ENCODE data around the gene ACOT4.
"Not testable (repeated sequence)": the region's sequence is repeated elsewhere in the genome, so short reads cannot be mapped to it uniquely, and the experiment has no call there.

Gene ACOT4

GRCh38 chr14:73588695-73589094, 3.0 kb upstream of the ACOT4 start:
- no peak for TF ChIP-seq CTCF (IDR thresholded peaks at IDR 0.05; ENCODE audit: low read length, missing control alignments)
- H3K4me3 ChIP-seq (replicated peaks; ENCODE audit: low read depth, low read length) = no peak overlapping the region
- no peak for DNase-seq (ENCODE audit: low read depth)

- TF ChIP-seq CTCF (IDR thresholded peaks at IDR 0.05; ENCODE audit: low read length, missing control alignments) = no peak
- no peak overlapping the region for H3K4me3 ChIP-seq (replicated peaks; ENCODE audit: low read depth, low read length)
- DNase-seq (ENCODE audit: low read depth) = no peak
Measured at GRCh38 chr14:73589116-73589515, 2.6 kb upstream of the ACOT4 start.

- DNase-seq (ENCODE audit: low read depth); H3K4me3 ChIP-seq (replicated peaks; ENCODE audit: low read depth, low read length): not testable (repeated sequence)
Measured at GRCh38 chr14:73590673-73591004, 1.0 kb upstream of the ACOT4 start.

GRCh38 chr14:73594491-73594890, 2.8 kb downstream of the ACOT4 start:
- no peak overlapping the region for H3K4me3 ChIP-seq (replicated peaks; ENCODE audit: low read depth, low read length)
- no peak for TF ChIP-seq CTCF (IDR thresholded peaks at IDR 0.05; ENCODE audit: low read length, missing control alignments)
- DNase-seq (ENCODE audit: low read depth) = no peak

- no peak for TF ChIP-seq CTCF (IDR thresholded peaks at IDR 0.05; ENCODE audit: low read length, missing control alignments)
- H3K4me3 ChIP-seq (replicated peaks; ENCODE audit: low read depth, low read length) = no peak overlapping the region
- DNase-seq (ENCODE audit: low read depth) = no peak
Measured at GRCh38 chr14:73599499-73599898, 7.8 kb downstream of the ACOT4 start.

GRCh38 chr14:73602994-73603393, 11.3 kb downstream of the ACOT4 start:
- no peak for TF ChIP-seq CTCF (IDR thresholded peaks at IDR 0.05; ENCODE audit: low read length, missing control alignments)
- H3K4me3 ChIP-seq (replicated peaks; ENCODE audit: low read depth, low read length) = no peak overlapping the region
- DNase-seq (ENCODE audit: low read depth) = no peak

GRCh38 chr14:73606271-73606670, 14.6 kb downstream of the ACOT4 start:
- TF ChIP-seq CTCF (IDR thresholded peaks at IDR 0.05; ENCODE audit: low read length, missing control alignments) = no peak
- H3K4me3 ChIP-seq (replicated peaks; ENCODE audit: low read depth, low read length) = no peak overlapping the region
- no peak for DNase-seq (ENCODE audit: low read depth)

- no peak overlapping the region for H3K4me3 ChIP-seq (replicated peaks; ENCODE audit: low read depth, low read length)
- DNase-seq (ENCODE audit: low read depth) = no peak
- no peak for TF ChIP-seq CTCF (IDR thresholded peaks at IDR 0.05; ENCODE audit: low read length, missing control alignments)
Measured at GRCh38 chr14:73607241-73607640, 15.6 kb downstream of the ACOT4 start.

Measured in fibroblast of pulmonary artery (primary cell).